Aorta (tissue), 5 donors: ENCODE data around the gene TMEM61. TPM values are rescaled to one million over a fixed set of nuclear protein-coding genes. Genes with fewer than 3 reads are reported as not detected.
A peak's percentile ranks its signal among the peaks of the same experiment; 100 is the strongest.
"Not testable (repeated sequence)": the region's sequence is repeated elsewhere in the genome, so short reads cannot be mapped to it uniquely, and the experiment has no call there.

ENCODE experiments used
- ATAC-seq: fragments of 200-7000 bp; cut with Tn5 transposase; one replicate; pipeline ENCODE4 v1.9.1; 2022; ENCODE audit warnings: moderate library complexity; ENCODE audit not compliant: low FRiP score
- DNase-seq, 2 donors: peaks; one replicate each; pipeline ENCODE4 v3.0.0-alpha.2; 2020
- H3K27ac ChIP-seq, 2 donors: one replicate each; pipeline ENCODE4 v1.5.1; 2013; ENCODE audit warnings: low read length in 2 of 2, mild to moderate bottlenecking in 2 of 2, moderate library complexity in 2 of 2, control low read depth in 1 of 2, inconsistent platforms in 1 of 2, low read depth in 1 of 2
- H3K27me3 ChIP-seq, 2 donors: one replicate each; pipeline ENCODE4 v1.6.1; 2013; ENCODE audit warnings: control low read depth in 1 of 2, low read length in 1 of 2, mild to moderate bottlenecking in 1 of 2, moderate library complexity in 1 of 2; ENCODE audit not compliant: insufficient read depth in 2 of 2, control insufficient read depth in 1 of 2
- H3K36me3 ChIP-seq, 2 donors: one replicate each; pipeline ENCODE4 v1.6.1; 2013; ENCODE audit warnings: control low read depth in 1 of 2, low read length in 1 of 2, mild to moderate bottlenecking in 1 of 2; ENCODE audit not compliant: insufficient read depth in 2 of 2, control insufficient read depth in 1 of 2
- H3K4me1 ChIP-seq, 2 donors: one replicate each; pipeline ENCODE4 v1.6.1; 2013; ENCODE audit warnings: low read length in 2 of 2, control low read depth in 1 of 2, mild to moderate bottlenecking in 1 of 2, moderate library complexity in 1 of 2; ENCODE audit not compliant: insufficient read depth in 2 of 2, control insufficient read depth in 1 of 2
- H3K4me3 ChIP-seq, 2 donors: one replicate each; pipeline ENCODE4 v1.5.1; 2013; ENCODE audit warnings: low read length in 2 of 2, control low read depth in 1 of 2, mild to moderate bottlenecking in 1 of 2
- H3K9me3 ChIP-seq: one replicate; pipeline ENCODE4 v1.6.1; 2013; ENCODE audit warnings: mild to moderate bottlenecking, low read length; ENCODE audit not compliant: control insufficient read depth
- WGBS, 2 donors: extraction: QIAGEN DNeasy Blood & Tissue Kit; methylation state at CpG; one replicate each; pipeline ENCODE4 v1.1.7; 2013; 5-methylcytosine and 5-hydroxymethylcytosine counted together
- intact Hi-C, 2 donors: fragments of 100-400 bp; cut with DNase I; formaldehyde crosslinking; loops; one replicate each; pipeline versions ENCODE4 v1.14.2 to v1.15.0; 2022
- polyA plus RNA-seq, 2 donors: library from polyadenylated mRNA; stranded (reverse); fragments of 200-250 nt; gene quantifications; one replicate each; pipeline ENCODE4 v1.2.3, GENCODE V29; 2013
- total RNA-seq, 2 donors: library from RNA; stranded (reverse); fragmentation: NEBNext Ultra II Directional; extraction: Animal tissue kit (Norgen Biotek cat#: 25700); gene quantifications; one replicate each; pipeline ENCODE4 v1.2.1, GENCODE V29; 2021
- donor health status: healthy with polysubstance abuse.
- donor health status: Bipolar disorder and iron deficiency.
- donor health status: DM: no; HTN: no; CAD: no.
- donor health status: DM: no; HTN: no; CAD: no.
- donor health status: DM: yes; HTN: yes; CAD: no.

Gene TMEM61
- total and polyA plus RNA-seq, 4 donors = 0.38 to 5.6 (median 2.1) TPM

GRCh38 chr1:55012661-55013060 lies 32.2 kb downstream of the TMEM61 start:
- no peaks in the 10 kb centered on the region for H3K4me1 ChIP-seq
- WGBS, 2 donors = 79 to 89% methylated on average over 1 of the region's 1 CpG
- no peaks in the 10 kb centered on the region for H3K36me3 ChIP-seq
- no peak for ATAC-seq
- peak; percentile 9 to 26 for DNase-seq
- no peak overlapping the region for H3K4me3 ChIP-seq
- intact Hi-C loops = no loop called here
- no peaks in the 10 kb centered on the region for H3K27me3 ChIP-seq
- no peaks in the 10 kb centered on the region for H3K9me3 ChIP-seq
- no peak overlapping the region for H3K27ac ChIP-seq

- Histone ChIP-seq H3K9me3 (no peaks in the 10 kb centered on the region), H3K4me1 (no peaks in the 10 kb centered on the region), H3K27me3 (no peaks in the 10 kb centered on the region), H3K4me3 (no peak overlapping the region), H3K36me3 (no peaks in the 10 kb centered on the region), H3K27ac (no peak overlapping the region)
- no peak for ATAC-seq
- intact Hi-C loops = no loop called here
- peak; percentile 24 to 39 for DNase-seq
- 87 to 88% methylated on average over 5 of the region's 5 CpGs for WGBS, 2 donors
These were observed 34.7 kb downstream of the TMEM61 start for GRCh38 chr1:55015123-55015522.

GRCh38 chr1:55015731-55016620 lies 35.5 kb downstream of the TMEM61 start:
- Histone ChIP-seq H3K36me3 (no peaks in the 10 kb centered on the region), H3K27me3 (no peaks in the 10 kb centered on the region), H3K4me3 (no peak overlapping the region), H3K27ac (no peak overlapping the region), H3K4me1 (no peaks in the 10 kb centered on the region), H3K9me3 (no peaks in the 10 kb centered on the region)
- intact Hi-C loops = no loop called here
- peak; percentile 22 to 62 for DNase-seq
- no peak for ATAC-seq
- 68 to 69% methylated on average over 12 of the region's 12 CpGs for WGBS, 2 donors

- ATAC-seq = no peak
- H3K36me3 ChIP-seq = no peaks in the 10 kb centered on the region
- H3K4me3 ChIP-seq = no peak overlapping the region
- peak in 1 of 2 donors; percentile 16 for DNase-seq
- H3K27ac ChIP-seq = no peak overlapping the region
- 84 to 91% methylated on average over 9 of the region's 9 CpGs for WGBS, 2 donors
- no peaks in the 10 kb centered on the region for H3K9me3 ChIP-seq
- no peaks in the 10 kb centered on the region for H3K27me3 ChIP-seq
- intact Hi-C loops = no loop called here
- H3K4me1 ChIP-seq = no peaks in the 10 kb centered on the region
These were observed 38.0 kb downstream of the TMEM61 start for GRCh38 chr1:55018395-55018794.

- H3K27ac ChIP-seq = no peak overlapping the region
- peak; percentile 92 for ATAC-seq
- peak; percentile 86 to 94 for DNase-seq
- no peaks in the 10 kb centered on the region for H3K36me3 ChIP-seq
- H3K27me3 ChIP-seq = no peaks in the 10 kb centered on the region
- no peaks in the 10 kb centered on the region for H3K4me1 ChIP-seq
- H3K9me3 ChIP-seq = no peaks in the 10 kb centered on the region
- H3K4me3 ChIP-seq = no peak overlapping the region
- intact Hi-C loops = loop anchor here in 1 of 2 donors (1.0 kb wide), 2 partner anchors 72 to 77 kb away; no protein-coding TSS in a partner anchor
- WGBS, 2 donors = 38 to 44% methylated on average over 15 of the region's 15 CpGs
These were observed 41.6 kb downstream of the TMEM61 start for GRCh38 chr1:55021942-55022546.

GRCh38 chr1:55024163-55024562 lies 43.7 kb downstream of the TMEM61 start:
- ATAC-seq, H3K4me1 ChIP-seq, DNase-seq, H3K27me3 ChIP-seq, H3K4me3 ChIP-seq, intact Hi-C loops, H3K27ac ChIP-seq, H3K9me3 ChIP-seq, H3K36me3 ChIP-seq: not testable (repeated sequence)
- 78 to 86% methylated on average over 7 to 9 of the region's 10 CpGs for WGBS, 2 donors

- H3K27ac ChIP-seq, H3K4me3 ChIP-seq, DNase-seq, ATAC-seq, H3K4me1 ChIP-seq, H3K9me3 ChIP-seq, H3K36me3 ChIP-seq, intact Hi-C loops, H3K27me3 ChIP-seq: not testable (repeated sequence)
- WGBS, 2 donors = 92 to 93% methylated on average over 2 to 3 of the region's 3 CpGs
These were observed 46.3 kb downstream of the TMEM61 start for GRCh38 chr1:55026682-55027081.

- H3K27ac ChIP-seq, H3K4me1 ChIP-seq, DNase-seq, H3K9me3 ChIP-seq, H3K36me3 ChIP-seq, ATAC-seq, H3K4me3 ChIP-seq, H3K27me3 ChIP-seq, intact Hi-C loops: not testable (repeated sequence)
- WGBS, 2 donors = 96% methylated on average over 5 of the region's 5 CpGs
These were observed 50.7 kb downstream of the TMEM61 start for GRCh38 chr1:55031098-55031497.

- DNase-seq (peak in 1 of 2 donors; percentile 30), ATAC-seq (no peak)
- no peaks in the 10 kb centered on the region for H3K9me3 ChIP-seq
- intact Hi-C loops = no loop called here
- H3K4me1 ChIP-seq = no peaks in the 10 kb centered on the region
- no peaks in the 10 kb centered on the region for H3K36me3 ChIP-seq
- WGBS, 2 donors = 79 to 88% methylated on average over 7 of the region's 7 CpGs
- H3K27me3 ChIP-seq = peaks cover 0 to 2% of the 10 kb centered on the region in 2 donors
- no peak overlapping the region for H3K27ac ChIP-seq
- no peak overlapping the region for H3K4me3 ChIP-seq
These were observed 52.8 kb downstream of the TMEM61 start for GRCh38 chr1:55033265-55033614.
